ENCODE measurements around the gene FTSJ3. TPM values are rescaled to one million over a fixed set of nuclear protein-coding genes. Genes with fewer than 3 reads are reported as not detected.
A peak's percentile ranks its signal among the peaks of the same experiment; 100 is the strongest.
"Not testable (repeated sequence)": the region's sequence is repeated elsewhere in the genome, so short reads cannot be mapped to it uniquely, and the experiment has no call there.

The FTSJ3 gene
- total RNA-seq = 37.4 TPM
- long read RNA-seq, transcript FTSJ3-201 (21 exons, 3,559 nt) = major isoform, 26 of 60 reads
- long read RNA-seq, partial matches to known transcripts = 23 of 60 reads
- long read RNA-seq, other reads (novel, unspliced or antisense) = 11 of 60 reads

GRCh38 chr17:63827002-63827800 is at the start of gene FTSJ3, which contains the start of gene PSMC5:
Gene FTSJ3, minus strand, starts transcription at chr17:63827663. Its CDS starts 761 bp downstream, at chr17:63826902.
Gene PSMC5, plus strand, starts transcription at chr17:63827431. Its CDS starts 60 bp downstream, at chr17:63827491.
- H3K4me1 ChIP-seq = peaks cover 32% of the 10 kb centered on the region
- intact Hi-C loops (cut with DNase I) = no loop called here
- peaks cover 71% of the 10 kb centered on the region for H3K36me3 ChIP-seq

GRCh38 chr17:63874693-63875092 is 47.2 kb upstream of the FTSJ3 start:
- DNase-seq; H3K27ac ChIP-seq; intact Hi-C loops (cut with DNase I); H3K4me1 ChIP-seq; H3K4me3 ChIP-seq; H3K36me3 ChIP-seq; ATAC-seq; H3K27me3 ChIP-seq (ENCODE audit: low read depth); H3K9me3 ChIP-seq: not testable (repeated sequence)

More at GRCh38 chr17:63827002-63827800, at the start of gene FTSJ3, which contains the start of gene PSMC5:
- no peaks in the 10 kb centered on the region for H3K27me3 ChIP-seq (ENCODE audit: low read depth)
- peak; percentile 66 for TF ChIP-seq CTCF (IDR thresholded peaks at IDR 0.05)
- H3K27ac ChIP-seq = peak within 1 kb of the TSS; percentile 91
- ATAC-seq = peak; percentile 96 to 98
- H3K4me3 ChIP-seq = peak within 1 kb of the TSS; percentile 90
- H3K9me3 ChIP-seq = no peaks in the 10 kb centered on the region
- DNase-seq = peak; percentile 97

- H3K4me1 ChIP-seq; H3K27ac ChIP-seq; H3K9me3 ChIP-seq; H3K36me3 ChIP-seq; DNase-seq; H3K4me3 ChIP-seq; ATAC-seq; H3K27me3 ChIP-seq (ENCODE audit: low read depth); intact Hi-C loops (cut with DNase I): not testable (repeated sequence)
Observed at GRCh38 chr17:63874061-63874626, 46.7 kb upstream of the FTSJ3 start.

GRCh38 chr17:63873577-63873976 is 46.1 kb upstream of the FTSJ3 start, which contains the start of gene CSH2:
Gene CSH2, minus strand, starts transcription at chr17:63873677. Its CDS starts 63 bp downstream, at chr17:63873614.
- H3K27me3 ChIP-seq (ENCODE audit: low read depth); intact Hi-C loops (cut with DNase I); H3K9me3 ChIP-seq; H3K4me3 ChIP-seq; H3K36me3 ChIP-seq; H3K27ac ChIP-seq; ATAC-seq; H3K4me1 ChIP-seq; DNase-seq: not testable (repeated sequence)

GRCh38 chr17:63871646-63872365 is 44.3 kb upstream of the FTSJ3 start:
- H3K36me3 ChIP-seq; H3K4me1 ChIP-seq; DNase-seq; H3K27me3 ChIP-seq (ENCODE audit: low read depth); H3K27ac ChIP-seq; H3K4me3 ChIP-seq; ATAC-seq; H3K9me3 ChIP-seq; intact Hi-C loops (cut with DNase I): not testable (repeated sequence)

GRCh38 chr17:63870292-63870665 is 42.8 kb upstream of the FTSJ3 start:
- ATAC-seq; H3K4me3 ChIP-seq; intact Hi-C loops (cut with DNase I); DNase-seq; H3K4me1 ChIP-seq; H3K9me3 ChIP-seq; H3K36me3 ChIP-seq; H3K27ac ChIP-seq; H3K27me3 ChIP-seq (ENCODE audit: low read depth): not testable (repeated sequence)

GRCh38 chr17:63869491-63870291 is 42.2 kb upstream of the FTSJ3 start:
- peak; percentile 56 to 74 for ATAC-seq
- DNase-seq; intact Hi-C loops (cut with DNase I); H3K4me3 ChIP-seq; H3K4me1 ChIP-seq; H3K9me3 ChIP-seq; H3K36me3 ChIP-seq; H3K27ac ChIP-seq; H3K27me3 ChIP-seq (ENCODE audit: low read depth): not testable (repeated sequence)

GRCh38 chr17:63866625-63867024 is 39.2 kb upstream of the FTSJ3 start:
- H3K36me3 ChIP-seq; ATAC-seq; H3K9me3 ChIP-seq; H3K4me1 ChIP-seq; H3K4me3 ChIP-seq; intact Hi-C loops (cut with DNase I); DNase-seq; H3K27ac ChIP-seq; H3K27me3 ChIP-seq (ENCODE audit: low read depth): not testable (repeated sequence)
